HTR-8/SVneo (cell line): ENCODE measurements around the gene L3MBTL4.

Experiments used
- DNase-seq: peaks from one replicate; pipeline ENCODE4 v3.0.0; 2011; ENCODE audit warnings: low spot score, mixed read lengths; ENCODE audit not compliant: insufficient read length
- FAIRE-seq: peaks from 2 replicates; lab custom pipeline; 2011; peaks lifted over from hg19 to GRCh38; lab: Jason Lieb, UNC

The L3MBTL4 gene

GRCh38 chr18:5948237-5948636 lies 466.5 kb downstream of the L3MBTL4 start:
- FAIRE-seq, result no peak
- DNase-seq, result no peak

GRCh38 chr18:5944448-5944847 lies 470.3 kb downstream of the L3MBTL4 start:
- FAIRE-seq (no peak), DNase-seq (no peak)

GRCh38 chr18:5943514-5943913 lies 471.2 kb downstream of the L3MBTL4 start:
- FAIRE-seq, result no peak

GRCh38 chr18:5942591-5942990 lies 472.1 kb downstream of the L3MBTL4 start:
- DNase-seq (no peak), FAIRE-seq (no peak)

More at GRCh38 chr18:5943514-5943913, 471.2 kb downstream of the L3MBTL4 start:
- DNase-seq, result no peak

GRCh38 chr18:5941890-5942289 lies 472.8 kb downstream of the L3MBTL4 start:
- FAIRE-seq (no peak), DNase-seq (no peak)

- no peak for DNase-seq
- no peak for FAIRE-seq
Observed at GRCh38 chr18:5939801-5940667, 474.7 kb downstream of the L3MBTL4 start.

- FAIRE-seq (no peak), DNase-seq (no peak)
Observed at GRCh38 chr18:5937795-5938194, 476.9 kb downstream of the L3MBTL4 start.

GRCh38 chr18:5937121-5937520 lies 477.6 kb downstream of the L3MBTL4 start:
- no peak for FAIRE-seq
- no peak for DNase-seq

- DNase-seq, result no peak
- no peak for FAIRE-seq
Observed at GRCh38 chr18:5930789-5931188, 483.9 kb downstream of the L3MBTL4 start.

GRCh38 chr18:5918205-5918858 lies 496.4 kb downstream of the L3MBTL4 start:
- FAIRE-seq (no peak), DNase-seq (no peak)

- DNase-seq (no peak), FAIRE-seq (no peak)
Observed at GRCh38 chr18:5914951-5915350, 499.8 kb downstream of the L3MBTL4 start.

- DNase-seq, result no peak
- FAIRE-seq, result no peak
Observed at GRCh38 chr18:5914016-5914415, 500.7 kb downstream of the L3MBTL4 start.

- FAIRE-seq (no peak), DNase-seq (no peak)
Observed at GRCh38 chr18:5912566-5912965, 502.1 kb downstream of the L3MBTL4 start.

- FAIRE-seq, result no peak
Observed at GRCh38 chr18:5909125-5909524, 505.6 kb downstream of the L3MBTL4 start.

More at GRCh38 chr18:5909125-5909524, 505.6 kb downstream of the L3MBTL4 start:
- no peak for DNase-seq
